NCI-H2196 treated with DMSO at 0.1 percent for 48 hours (cell line): Measurements from ENCODE around the gene DNAJB1.
A peak's percentile ranks its signal among the peaks of the same experiment; 100 is the strongest.

ENCODE experiments used
- DNase-seq: peaks from one replicate; lab custom pipeline; 2025; ENCODE audit not compliant: unreplicated experiment; lab: John Stamatoyannopoulos, UW

DNAJB1 gene

DNA sequence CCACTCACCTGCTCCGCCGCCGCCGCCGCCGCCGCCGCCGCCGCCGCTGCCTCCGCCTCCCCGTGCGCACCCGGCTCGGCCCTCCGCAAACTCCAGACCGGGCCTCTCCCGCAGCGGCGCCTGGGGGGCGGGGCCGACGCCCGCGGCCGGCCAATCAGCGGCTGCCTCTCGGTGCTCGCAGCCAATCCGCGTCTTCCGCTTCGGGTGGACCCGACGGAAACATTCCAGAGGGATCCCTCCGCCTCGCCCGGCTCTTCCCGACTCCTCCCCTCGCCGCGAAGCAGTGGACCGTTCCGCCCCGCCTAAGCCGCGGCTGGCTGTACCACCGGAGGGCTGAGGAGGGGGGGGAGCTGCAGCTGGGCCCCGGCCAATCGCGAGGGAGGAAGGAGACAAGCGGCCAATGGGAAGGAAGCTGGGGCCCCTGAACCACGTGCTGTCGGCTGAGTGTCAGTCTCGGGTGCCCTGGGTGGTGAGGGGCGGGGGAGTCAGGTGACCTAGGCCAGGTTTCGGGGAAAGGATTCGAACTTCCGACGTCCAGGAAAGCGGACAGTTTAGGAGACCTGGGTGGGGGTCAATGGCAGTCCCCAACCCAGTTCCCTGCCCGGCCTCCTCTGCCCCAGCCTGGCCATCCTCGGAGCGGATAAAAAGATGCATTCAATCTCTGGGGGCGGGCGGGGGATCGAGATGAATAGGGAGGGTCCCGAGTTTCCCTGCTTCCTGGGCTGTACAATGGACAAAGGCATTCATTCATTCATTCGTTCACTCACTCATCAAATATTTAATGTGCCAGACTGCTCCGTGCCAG is 22.0 kb downstream of the DNAJB1 start, which contains the start of gene GIPC1:
Gene GIPC1 (minus strand): TSS at position 99 of the 805 bp plus-strand sequence. CDS start 13,151 bp downstream, outside the sequence.
- DNase-seq, result peak; percentile 98

DNA sequence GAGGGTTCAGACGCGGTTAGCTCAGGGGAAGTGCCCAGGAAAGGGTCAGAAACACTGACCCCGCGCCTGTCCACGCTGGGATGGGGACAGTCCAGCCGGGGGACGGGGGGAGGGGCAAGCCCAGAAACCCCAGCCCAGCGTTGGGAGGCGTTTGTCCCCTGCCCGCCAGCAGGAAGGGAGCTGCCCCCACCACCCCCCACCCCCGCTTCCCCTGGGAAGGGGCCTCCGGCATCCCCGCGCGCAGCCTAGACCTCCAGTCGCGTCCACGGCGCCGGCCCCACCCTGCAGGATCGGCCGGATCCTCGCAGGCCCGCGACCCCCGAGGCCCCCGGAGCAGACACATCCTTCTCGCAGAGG is 22.5 kb downstream of the DNAJB1 start:
- DNase-seq, result no peak

DNA sequence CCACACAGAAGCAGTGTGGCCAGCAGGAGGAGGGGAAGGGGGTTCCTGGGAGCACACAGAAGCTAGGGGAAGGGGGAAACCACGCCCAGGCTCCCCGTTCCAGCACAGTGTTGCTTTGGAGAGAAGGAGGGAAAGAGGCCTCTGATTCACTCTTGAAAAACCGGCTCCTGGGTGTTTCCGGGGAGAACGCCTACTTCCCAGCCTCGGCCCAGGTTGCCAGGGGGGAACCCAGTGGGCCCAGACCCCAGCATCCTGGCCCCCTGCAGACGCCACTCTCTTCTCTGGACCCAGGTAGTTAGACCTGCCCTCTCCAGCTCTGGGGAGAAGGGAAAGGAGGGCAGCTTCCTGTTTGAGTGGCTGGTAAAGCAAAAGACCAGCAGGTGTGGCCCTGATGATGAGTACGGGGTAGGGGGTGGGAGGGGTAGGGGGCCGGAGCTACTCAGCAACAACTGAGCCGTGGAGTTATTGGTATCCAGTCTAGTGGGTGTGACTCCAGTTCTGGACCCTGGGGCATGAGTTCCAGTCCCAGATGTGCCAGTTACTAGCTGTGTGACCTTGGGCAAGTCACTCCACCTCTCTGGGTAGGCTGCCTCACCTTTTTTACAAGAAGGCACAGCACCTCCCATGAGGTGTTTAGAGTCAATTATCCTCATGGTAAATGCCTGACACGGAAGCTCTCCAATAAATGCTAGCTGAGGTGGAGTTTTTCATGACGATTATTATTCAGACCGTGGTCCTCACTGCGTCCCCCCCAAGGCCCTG is 23.1 kb downstream of the DNAJB1 start:
- DNase-seq, result no peak

DNA sequence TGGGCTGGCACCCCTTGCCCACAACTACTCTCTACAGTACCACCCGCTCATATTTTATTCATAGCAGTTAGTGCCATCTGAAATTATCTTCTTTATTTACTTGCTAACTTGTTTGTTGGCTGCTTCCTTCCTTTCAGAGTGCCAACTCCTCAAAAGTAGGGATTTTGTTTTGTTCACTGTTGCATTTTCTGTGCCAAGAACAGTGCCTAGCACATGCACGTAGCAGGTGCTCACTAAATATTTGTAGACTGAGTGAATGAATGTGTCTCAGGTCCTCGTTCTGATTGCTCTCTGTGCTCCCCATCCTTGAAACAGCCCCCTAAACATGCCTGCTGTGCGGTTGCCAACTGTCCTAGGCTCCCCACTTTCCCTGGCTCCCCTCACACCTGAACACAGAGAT is 23.8 kb downstream of the DNAJB1 start:
- no peak for DNase-seq

DNA sequence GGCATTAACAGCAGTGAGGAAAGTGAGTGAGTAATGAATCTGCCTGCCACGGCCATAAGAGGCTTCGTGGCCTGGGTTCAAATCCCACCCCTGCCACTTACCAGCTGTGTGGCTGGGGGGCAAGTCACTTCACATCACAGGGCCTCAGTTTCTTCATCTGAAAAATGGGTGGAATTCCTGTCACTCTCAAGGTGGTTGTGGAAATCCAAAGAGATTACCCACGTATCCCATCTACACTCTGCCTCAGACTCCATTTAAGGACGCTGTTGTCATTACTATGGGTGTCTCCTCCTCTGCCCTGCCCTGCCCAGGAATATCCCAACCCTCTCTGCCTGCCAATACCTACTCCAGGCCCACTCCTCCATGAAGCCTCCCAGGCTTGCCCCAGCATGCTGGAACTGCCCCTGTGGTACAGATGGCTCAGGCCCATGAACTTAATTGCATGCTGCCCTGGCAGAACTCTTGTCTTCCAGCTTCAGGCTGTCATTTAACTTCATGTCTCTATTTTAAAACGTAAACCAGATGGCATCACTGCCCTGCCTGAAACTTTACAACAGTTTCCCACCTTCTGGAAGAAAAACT is 25.4 kb downstream of the DNAJB1 start:
- DNase-seq, result no peak

DNA sequence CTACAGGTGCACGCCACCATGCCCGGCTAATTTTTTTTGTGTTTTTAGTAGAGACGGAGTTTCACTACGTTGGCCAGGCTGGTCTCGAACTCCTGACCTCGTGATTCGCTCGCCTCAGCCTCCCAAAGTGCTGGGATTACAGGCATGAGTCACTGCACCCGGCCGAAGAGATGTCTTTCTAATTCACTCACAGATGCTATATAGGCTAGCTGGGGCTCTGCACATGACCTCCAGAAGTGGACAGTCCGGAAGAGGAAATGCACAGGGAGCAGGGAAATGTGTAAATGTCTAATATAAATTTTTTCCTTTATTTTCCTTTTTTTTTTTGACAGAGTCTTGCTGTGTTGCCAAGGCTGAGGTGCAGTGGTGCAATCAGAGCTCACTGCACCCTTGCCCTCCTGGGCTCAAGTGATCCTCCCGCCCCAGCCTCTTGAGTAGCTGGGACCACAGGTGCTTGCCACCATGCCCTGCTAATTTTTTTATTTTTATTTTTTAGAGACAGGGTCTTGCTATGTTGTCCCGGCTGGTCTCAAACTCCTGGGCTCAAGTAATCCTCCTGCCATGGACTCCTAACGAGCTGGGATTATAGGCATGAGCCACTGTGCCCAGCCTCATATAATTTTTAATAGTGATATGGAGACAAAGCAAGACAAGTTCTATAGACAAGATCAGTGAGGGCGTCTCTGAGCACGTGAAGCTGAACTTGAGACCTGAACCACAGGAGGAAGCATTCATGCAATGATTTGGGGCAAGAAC is 30.6 kb downstream of the DNAJB1 start:
- no peak for DNase-seq

DNA sequence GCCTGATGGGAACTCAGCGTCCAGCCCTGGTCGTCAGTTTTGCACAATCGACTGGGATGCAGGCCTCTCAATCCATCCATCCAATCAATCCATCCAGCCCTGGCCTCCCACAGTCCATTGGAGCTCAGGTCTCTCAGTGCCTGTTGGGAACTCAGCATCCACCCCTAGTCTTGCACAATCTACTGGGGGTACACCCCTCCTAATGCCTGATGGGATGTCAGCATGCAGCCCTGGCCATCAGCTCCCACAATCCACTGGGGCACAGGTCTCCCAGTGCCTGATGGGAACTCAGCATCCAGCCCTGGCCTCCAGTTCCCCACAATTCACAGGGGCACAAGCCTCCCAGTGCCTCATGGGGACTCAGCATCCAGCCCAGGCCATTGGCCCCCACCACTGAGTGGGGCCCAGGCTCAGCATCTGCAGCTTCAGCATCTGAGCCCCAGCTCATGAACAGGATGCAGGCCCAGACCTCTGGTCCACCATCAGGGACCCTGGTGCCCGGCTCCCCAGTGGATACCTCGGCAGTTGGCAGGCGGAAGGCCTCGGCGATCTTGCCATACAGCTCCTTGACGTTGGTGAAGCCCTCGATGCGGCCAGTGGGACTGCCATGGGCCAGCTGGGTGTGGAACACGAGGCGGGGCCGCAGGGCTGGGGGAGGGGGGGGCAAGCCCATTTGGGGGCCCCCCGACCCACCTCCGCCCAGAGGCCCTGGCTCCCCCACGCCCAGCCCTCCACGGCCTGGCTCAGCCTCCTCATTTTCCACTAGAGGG is 35.8 kb downstream of the DNAJB1 start:
- DNase-seq, result no peak

DNA sequence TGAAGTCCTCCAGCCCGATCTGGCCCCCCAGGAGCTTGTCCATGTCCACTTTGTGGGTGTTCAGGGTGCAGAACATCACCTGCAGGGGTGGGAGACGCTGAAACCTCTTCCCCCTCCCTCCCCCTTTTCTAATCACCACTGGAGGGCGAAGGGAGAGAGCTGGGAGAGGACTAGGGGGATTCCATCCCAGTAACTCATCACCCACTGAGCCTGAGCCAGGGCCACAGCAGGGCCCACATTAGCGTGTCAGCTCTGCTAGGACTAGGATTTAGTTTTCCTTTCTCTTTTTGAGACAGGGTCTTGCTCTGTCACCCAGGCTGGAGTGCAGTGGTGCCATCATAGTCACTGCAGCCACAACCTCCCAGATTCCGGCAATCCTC is 37.5 kb downstream of the DNAJB1 start:
- no peak for DNase-seq

DNA sequence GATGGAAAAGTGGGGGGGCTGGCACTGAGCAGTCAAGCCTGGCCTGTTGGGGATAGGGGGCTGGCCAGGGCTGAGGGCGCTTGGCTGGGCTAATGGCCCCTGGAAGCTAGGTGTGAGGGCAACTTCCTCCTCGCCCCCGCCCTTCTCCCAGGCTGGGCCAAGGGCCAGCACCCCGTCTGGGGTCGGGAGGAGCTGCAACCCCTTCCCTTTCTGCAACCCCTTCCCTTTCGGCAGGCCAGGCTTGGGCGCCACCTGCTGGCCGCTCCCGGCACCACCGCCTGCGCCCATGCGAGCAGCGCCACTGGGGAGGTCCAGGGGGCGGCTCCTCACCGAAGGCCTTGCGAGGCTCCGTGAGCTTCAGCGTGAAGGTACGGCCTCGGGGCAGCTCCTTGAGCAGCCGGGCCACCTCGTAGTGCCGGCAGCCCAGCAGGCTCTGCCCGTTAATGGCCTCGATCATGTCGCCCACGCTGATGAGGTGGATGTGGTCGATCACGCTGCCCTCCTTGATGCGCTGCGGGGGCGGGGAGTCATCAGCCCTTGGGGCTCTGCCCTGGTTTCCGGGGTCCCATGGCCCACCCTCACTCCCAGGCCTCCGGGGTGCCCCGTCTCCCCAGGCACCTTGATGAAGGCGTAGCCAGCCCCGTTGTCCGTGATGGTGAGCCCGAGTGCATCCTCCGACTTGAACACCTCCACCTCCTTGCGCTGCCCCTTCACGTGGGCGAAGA is 38.1 kb downstream of the DNAJB1 start:
- no peak for DNase-seq

DNA sequence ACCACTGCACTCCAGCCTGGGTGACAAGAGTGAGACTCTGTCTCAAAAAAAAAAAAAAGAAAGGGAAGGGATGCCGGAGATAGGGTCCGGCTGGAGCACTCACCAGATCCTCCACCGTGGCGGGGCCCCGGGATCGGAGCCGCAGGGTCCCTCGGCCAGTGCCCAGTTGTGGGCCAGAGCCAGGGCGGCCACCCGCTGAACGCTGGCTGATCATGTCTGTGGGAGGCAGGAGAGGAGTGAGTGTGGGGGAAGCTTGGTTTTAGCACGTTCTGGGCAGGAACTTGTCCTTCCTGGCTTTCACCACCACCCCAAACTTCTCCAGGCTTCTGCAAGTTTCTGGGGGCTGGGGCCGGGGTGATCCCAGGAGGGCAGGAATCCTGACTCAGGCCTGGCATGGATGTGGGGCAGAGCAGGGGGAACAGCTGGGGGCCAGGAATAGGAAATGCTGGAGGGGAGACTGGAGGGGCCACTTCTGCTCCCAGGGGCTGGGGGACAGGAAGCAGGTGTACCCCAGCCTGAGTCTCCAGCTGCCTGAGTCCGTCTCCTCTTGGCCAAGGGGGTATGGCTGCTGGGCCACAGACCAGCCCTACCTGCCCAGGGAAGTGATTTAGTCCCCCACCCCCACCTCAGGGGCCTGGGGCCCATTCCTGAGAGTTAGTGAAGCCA is 38.8 kb downstream of the DNAJB1 start:
- DNase-seq, result no peak

DNA sequence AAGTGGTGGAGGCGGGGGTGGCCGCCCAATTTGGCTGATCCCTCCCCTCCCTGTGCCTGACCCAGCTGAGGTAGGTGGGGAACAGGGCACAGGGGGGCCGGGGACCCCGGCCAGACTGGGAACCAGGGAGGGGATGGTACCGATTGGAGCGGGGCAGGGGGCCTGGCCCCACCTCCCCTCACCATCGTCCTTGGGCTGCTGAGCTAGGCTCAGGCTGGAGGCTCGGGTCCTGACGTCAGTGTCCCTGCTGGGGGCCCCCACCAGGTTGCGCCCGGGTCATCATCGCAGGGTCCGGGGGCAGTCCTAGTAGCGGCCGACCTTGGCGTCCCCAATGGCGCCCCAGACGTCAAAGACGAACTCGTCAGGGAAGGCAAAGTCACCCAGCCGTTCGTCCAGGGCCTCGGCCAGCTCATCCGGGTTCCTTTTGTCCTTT is 40.1 kb downstream of the DNAJB1 start:
- DNase-seq, result no peak

DNA sequence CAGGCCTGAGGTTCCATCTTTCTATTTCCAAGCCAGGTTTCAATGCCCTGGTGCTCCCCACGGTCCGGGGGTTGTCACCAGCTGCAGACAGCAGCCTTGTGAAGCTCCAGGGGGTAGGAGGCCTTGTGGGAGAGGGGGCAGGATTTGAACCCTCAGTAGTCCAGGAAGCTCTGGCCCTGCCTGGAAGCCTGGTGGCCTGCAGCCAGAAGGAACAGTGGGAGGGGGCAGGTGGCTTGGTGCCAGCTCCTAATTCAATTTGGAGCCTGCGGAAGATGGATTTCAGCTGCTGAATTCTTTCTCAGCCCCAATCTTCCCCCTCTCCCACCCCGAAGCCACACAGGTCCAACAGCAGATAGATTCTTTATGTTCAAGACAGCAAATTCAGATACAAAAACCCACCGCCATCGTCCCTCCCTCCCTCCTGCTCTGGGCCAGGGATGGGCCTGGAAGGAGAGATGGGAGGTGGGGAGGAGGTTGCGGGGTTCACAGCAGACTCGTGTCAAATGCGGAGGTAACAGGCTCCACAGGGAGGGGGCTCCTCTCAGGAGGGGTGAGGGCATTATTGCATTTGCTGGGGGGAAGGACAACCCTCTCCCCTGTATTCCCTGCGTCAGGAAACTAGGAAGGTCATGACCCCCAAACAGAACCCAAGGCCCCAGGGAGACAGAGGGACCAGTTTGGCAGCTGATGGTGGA is 40.6 kb downstream of the DNAJB1 start:
- no peak for DNase-seq

DNA sequence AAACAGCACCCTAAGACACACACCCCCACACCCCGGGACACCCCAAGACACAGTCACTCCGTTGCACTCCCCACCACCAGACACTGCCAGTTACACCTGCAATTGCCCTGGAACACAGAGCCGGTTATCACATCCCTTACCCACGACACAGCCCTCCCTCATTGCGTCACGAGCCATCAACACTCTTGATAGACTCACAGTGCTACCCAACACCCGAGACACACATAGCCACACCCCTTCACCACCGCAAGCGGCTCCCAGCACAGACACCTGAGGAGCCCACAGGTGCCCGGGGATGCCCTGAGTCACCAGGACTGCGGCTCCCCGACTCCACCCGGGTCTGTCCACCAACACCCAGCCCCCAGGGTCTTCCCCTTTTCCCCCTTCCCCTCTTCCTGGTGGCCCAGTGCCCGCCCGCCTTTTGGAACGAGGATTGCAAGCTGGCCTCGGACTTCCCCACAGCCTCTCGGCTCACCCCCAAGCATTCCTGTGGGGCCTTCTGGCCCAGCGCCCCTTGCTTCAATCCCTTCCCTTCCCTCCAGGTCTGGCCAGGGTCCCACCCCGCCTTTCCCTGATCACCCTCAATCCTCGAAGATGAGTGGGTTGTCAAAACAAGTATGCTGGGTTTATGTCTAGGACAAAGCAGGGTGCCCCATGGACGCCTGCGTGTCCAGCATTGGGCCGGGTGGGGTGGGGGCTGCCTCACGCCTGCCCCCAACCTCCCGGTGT is 41.4 kb downstream of the DNAJB1 start:
- no peak for DNase-seq

DNA sequence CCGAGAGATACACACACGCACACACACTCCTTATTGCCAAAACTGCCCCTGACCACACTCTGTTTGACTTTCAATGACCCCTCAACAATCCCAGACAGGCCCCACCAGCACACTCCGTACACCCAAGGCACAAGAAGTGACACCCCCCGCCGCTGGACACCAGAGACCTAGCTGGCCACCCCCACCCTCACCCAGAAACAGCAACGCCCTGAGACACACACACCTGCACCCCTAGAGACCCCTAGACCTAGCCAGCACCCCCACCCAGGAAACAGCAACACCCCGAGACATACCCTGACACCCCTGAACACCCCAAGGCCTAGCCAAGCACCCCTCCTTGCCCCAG is 41.9 kb downstream of the DNAJB1 start:
- DNase-seq, result no peak

DNA sequence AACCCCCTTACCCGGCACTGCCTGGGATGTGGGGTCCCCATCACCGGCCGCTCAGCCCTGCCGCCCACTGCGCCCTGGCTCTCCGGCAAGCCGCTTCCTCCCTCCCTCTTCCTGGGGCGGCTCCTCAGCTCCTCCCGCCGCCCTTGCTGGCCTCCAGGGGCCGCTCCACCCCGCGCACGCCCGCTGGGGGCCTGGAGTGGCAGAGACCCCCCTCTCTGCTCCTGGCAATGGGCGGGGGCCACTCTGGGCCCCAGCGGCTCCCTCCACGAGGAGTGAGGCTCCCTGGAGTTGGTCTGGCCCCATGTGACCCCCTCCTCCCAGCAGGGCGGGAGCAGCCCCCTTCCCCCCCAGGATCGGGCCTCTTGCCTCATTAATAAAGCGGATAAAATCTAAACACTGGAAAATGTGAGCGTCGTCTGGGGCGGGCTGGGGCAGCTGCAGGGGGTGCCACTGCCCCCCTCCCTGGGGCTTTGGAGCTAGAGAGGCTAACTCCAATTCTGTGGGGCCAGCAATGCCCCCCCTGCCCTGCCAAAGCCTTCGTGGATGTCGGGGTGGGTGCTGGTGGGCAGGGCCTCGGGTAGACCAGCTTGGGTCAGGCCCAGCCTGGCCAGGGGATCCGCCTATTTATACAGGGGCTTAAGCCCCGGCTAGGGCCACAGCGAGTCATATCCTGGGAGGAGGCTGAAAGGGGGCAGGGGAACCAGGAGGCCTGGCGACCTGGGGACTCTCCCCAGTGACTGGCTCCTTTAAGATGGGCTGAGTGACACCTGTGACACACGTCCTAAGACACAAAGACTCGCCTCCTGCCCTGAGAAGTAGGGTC is 42.7 kb downstream of the DNAJB1 start, which contains the start of gene PTGER1:
Gene PTGER1 (minus strand): TSS at position 104 of the 823 bp plus-strand sequence. CDS start 1,034 bp downstream, outside the sequence.
- no peak for DNase-seq

DNA sequence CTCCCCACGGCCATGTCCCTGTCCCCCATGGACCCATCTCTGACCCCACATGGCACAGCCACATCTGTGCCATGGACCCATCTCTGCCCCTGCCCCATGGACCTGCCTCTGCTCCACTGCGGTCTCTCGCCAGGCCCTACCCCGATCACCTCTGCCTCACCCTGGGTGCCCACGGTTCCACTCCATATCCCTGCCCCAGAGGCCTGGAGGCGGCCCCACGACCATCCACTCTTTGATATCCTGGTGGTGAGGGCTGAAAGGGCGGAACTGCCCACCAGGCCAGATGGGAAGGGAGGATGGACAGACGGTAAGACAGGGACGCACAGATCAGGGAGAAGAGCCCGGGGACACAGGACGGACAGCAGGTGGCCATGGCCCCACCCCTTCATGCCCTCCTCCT is 43.4 kb downstream of the DNAJB1 start:
- DNase-seq, result no peak

DNA sequence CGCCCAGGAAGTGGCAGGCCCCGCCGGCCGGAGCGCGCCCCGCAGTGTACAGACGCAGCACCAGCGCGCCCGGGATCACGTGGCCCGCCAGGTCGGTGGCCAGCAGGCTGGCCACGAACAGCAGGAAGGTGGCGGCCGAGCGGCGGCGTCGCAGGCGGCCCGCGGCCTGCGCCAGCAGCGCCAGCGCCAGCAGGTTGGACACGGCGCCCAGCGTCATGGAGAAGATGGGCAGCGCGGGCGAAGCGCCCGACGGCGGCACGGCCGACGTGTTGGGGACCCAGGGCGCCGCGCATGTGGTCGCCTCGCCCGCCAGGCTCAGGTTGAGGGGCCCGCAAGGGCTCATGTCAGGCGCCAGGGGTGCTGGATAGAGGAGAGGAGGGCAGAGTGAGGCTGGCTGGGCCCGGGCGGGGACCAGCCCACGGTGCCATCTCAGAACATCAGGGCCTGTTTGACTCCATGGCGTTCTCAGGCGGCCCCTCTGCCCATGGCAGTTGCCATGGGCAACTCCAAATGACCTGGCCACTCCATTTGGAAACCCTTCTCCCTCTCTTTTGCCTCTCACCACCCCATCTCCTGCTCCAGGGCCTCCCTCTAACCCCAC is 44.1 kb downstream of the DNAJB1 start:
- no peak for DNase-seq
